HEK293 (cell line): ENCODE measurements around the gene FAM174A.

ENCODE experiments used
- CTCF ChIA-PET: fragments of 350-600 bp; formaldehyde crosslinking; extraction: SDS; loops from one replicate; lab custom pipeline; 2021; ENCODE audit warnings: antibody characterized with exemption; lab: Yijun Ruan, JAX
- POLR2A ChIA-PET: fragments of 300-600 bp; formaldehyde crosslinking; extraction: SDS; loops from one replicate; lab custom pipeline; 2020; ENCODE audit warnings: antibody characterized with exemption, inconsistent platforms; lab: Yijun Ruan, JAX
- H3K27ac ChIP-seq: fragments of 200-500 bp; sonication (Bioruptor generic); 2 replicates; pipeline ENCODE4 v1.5.1; 2014; ENCODE audit warnings: low read depth, low read length, control low read depth, inconsistent platforms; ENCODE audit errors: extremely low read depth
- H3K36me3 ChIP-seq, 2 experiments: fragments of 200-500 bp in 1 of 2; sonication (Bioruptor generic) in 1 of 2; 1 replicate in 1 of 2; 2 replicates in 1 of 2; pipeline ENCODE4 v1.5.1; 2014 to 2017; ENCODE audit warnings: inconsistent platforms in 2 of 2, low read length in 2 of 2; ENCODE audit not compliant: control insufficient read depth in 2 of 2, insufficient read depth in 1 of 2
- H3K4me1 ChIP-seq: fragments of 200-500 bp; sonication (Bioruptor generic); 2 replicates; pipeline ENCODE4 v1.5.1; 2014; ENCODE audit warnings: mild to moderate bottlenecking, low read length, inconsistent platforms; ENCODE audit not compliant: control insufficient read depth, insufficient read depth
- H3K4me3 ChIP-seq: 2 replicates; pipeline ENCODE4 v1.5.1; 2011; ENCODE audit warnings: low read depth, mild to moderate bottlenecking, control low read depth, low read length, moderate library complexity
- H3K9me3 ChIP-seq: fragments of 200-500 bp; sonication (Bioruptor generic); 2 replicates; pipeline ENCODE4 v1.5.1; 2014; ENCODE audit warnings: low read depth, low read length, inconsistent platforms; ENCODE audit not compliant: control insufficient read depth, insufficient read depth
- GLIS1 ChIP-seq: fragments of 450-650 bp; formaldehyde crosslinking; IDR thresholded peaks from 2 replicates; pipeline ENCODE4 v1.5.1; 2016; ENCODE audit warnings: missing biosample characterization, missing genetic modification characterization
- KLF1 ChIP-seq: fragments of 450-650 bp; formaldehyde crosslinking; IDR thresholded peaks from 2 replicates; pipeline ENCODE4 v1.5.1; 2016; ENCODE audit warnings: missing biosample characterization, missing genetic modification characterization
- KLF9 ChIP-seq: fragments of 450-650 bp; formaldehyde crosslinking; IDR thresholded peaks from 2 replicates; pipeline ENCODE4 v1.5.1; 2016; ENCODE audit warnings: missing biosample characterization, missing genetic modification characterization, low read depth
- PRDM6 ChIP-seq: fragments of 450-650 bp; formaldehyde crosslinking; IDR thresholded peaks from 2 replicates; pipeline ENCODE4 v1.5.1; 2017; ENCODE audit warnings: missing biosample characterization, missing genetic modification characterization
- REST ChIP-seq: fragments of 450-650 bp; formaldehyde crosslinking; IDR thresholded peaks from 2 replicates; pipeline ENCODE4 v1.5.1; 2016; ENCODE audit warnings: missing biosample characterization, missing genetic modification characterization
- ZBTB1 ChIP-seq: fragments of 450-650 bp; formaldehyde crosslinking; IDR thresholded peaks from 2 replicates; pipeline ENCODE4 v1.5.1; 2016; ENCODE audit warnings: missing biosample characterization, missing genetic modification characterization
- ZBTB8A ChIP-seq: fragments of 450-650 bp; formaldehyde crosslinking; IDR thresholded peaks from 2 replicates; pipeline ENCODE4 v1.5.1; 2016; ENCODE audit warnings: missing biosample characterization, missing genetic modification characterization
- ZFP37 ChIP-seq: fragments of 450-650 bp; formaldehyde crosslinking; IDR thresholded peaks from 2 replicates; pipeline ENCODE4 v1.5.1; 2016; ENCODE audit warnings: missing biosample characterization, missing genetic modification characterization
- ZFP69B ChIP-seq: fragments of 450-650 bp; formaldehyde crosslinking; IDR thresholded peaks from 2 replicates; pipeline ENCODE4 v1.5.1; 2016; ENCODE audit warnings: missing biosample characterization, missing genetic modification characterization
- ZNF112 ChIP-seq: fragments of 450-650 bp; formaldehyde crosslinking; IDR thresholded peaks from 2 replicates; pipeline ENCODE4 v1.5.0; 2017; ENCODE audit warnings: missing biosample characterization, missing genetic modification characterization
- ZNF175 ChIP-seq: fragments of 450-650 bp; formaldehyde crosslinking; IDR thresholded peaks from 2 replicates; pipeline ENCODE4 v1.5.1; 2016; ENCODE audit warnings: missing biosample characterization, missing genetic modification characterization
- ZNF335 ChIP-seq: fragments of 450-650 bp; formaldehyde crosslinking; conservative IDR thresholded peaks from 2 replicates; pipeline ENCODE4 v1.5.1; 2016; ENCODE audit warnings: missing biosample characterization, missing genetic modification characterization
- ZNF341 ChIP-seq: fragments of 450-650 bp; formaldehyde crosslinking; IDR thresholded peaks from 2 replicates; pipeline ENCODE4; 2016; ENCODE audit warnings: low read depth, missing biosample characterization, missing genetic modification characterization
- ZNF350 ChIP-seq: fragments of 450-650 bp; formaldehyde crosslinking; IDR thresholded peaks from 2 replicates; pipeline ENCODE4 v1.5.0; 2017; ENCODE audit warnings: missing biosample characterization, mild to moderate bottlenecking, missing genetic modification characterization
- ZNF394 ChIP-seq: fragments of 450-650 bp; formaldehyde crosslinking; IDR thresholded peaks from 2 replicates; pipeline ENCODE4 v1.5.1; 2016; ENCODE audit warnings: missing biosample characterization, missing genetic modification characterization, mild to moderate bottlenecking, moderate library complexity, borderline replicate concordance
- ZNF449 ChIP-seq: fragments of 450-650 bp; formaldehyde crosslinking; IDR thresholded peaks from 2 replicates; pipeline ENCODE4 v1.5.1; 2017; ENCODE audit warnings: missing biosample characterization, mild to moderate bottlenecking, missing genetic modification characterization, moderate library complexity
- ZNF473 ChIP-seq: fragments of 450-650 bp; formaldehyde crosslinking; IDR thresholded peaks from 2 replicates; pipeline ENCODE4 v1.5.1; 2017; ENCODE audit warnings: missing biosample characterization, missing genetic modification characterization
- ZNF560 ChIP-seq: fragments of 450-650 bp; formaldehyde crosslinking; IDR thresholded peaks from 2 replicates; pipeline ENCODE4 v1.5.1; 2017; ENCODE audit warnings: missing biosample characterization, missing genetic modification characterization, borderline replicate concordance
- ZNF701 ChIP-seq: fragments of 450-650 bp; formaldehyde crosslinking; IDR thresholded peaks from 2 replicates; pipeline ENCODE4 v1.5.1; 2016; ENCODE audit warnings: missing biosample characterization, missing genetic modification characterization
- ZNF776 ChIP-seq: fragments of 450-650 bp; formaldehyde crosslinking; IDR thresholded peaks from 2 replicates; pipeline ENCODE4 v1.5.0; 2017; ENCODE audit warnings: missing biosample characterization, missing genetic modification characterization, borderline replicate concordance
- ZNF791 ChIP-seq: fragments of 450-650 bp; formaldehyde crosslinking; IDR thresholded peaks from 2 replicates; pipeline ENCODE4 v1.5.1; 2016; ENCODE audit warnings: missing biosample characterization, missing genetic modification characterization

The FAM174A gene

GRCh38 chr5:100584889-100585288, 49.7 kb downstream of the FAM174A start:
- ChIA-PET CTCF (no interaction called here), POLR2A (no interaction called here)
- Histone ChIP-seq H3K27ac (no peak overlapping the region), H3K36me3 (no peaks in the 10 kb centered on the region), H3K4me1 (no peaks in the 10 kb centered on the region), H3K4me3 (no peak overlapping the region), H3K9me3 (no peaks in the 10 kb centered on the region)
- TF ChIP-seq KLF9 (tag by site-specific recombination) (no peak), REST (tag by site-specific recombination) (no peak), ZFP37 (tag by site-specific recombination) (no peak), ZBTB8A (tag by site-specific recombination) (no peak), ZNF350 (tag by site-specific recombination) (no peak), ZNF701 (no peak), ZNF449 (tag by site-specific recombination) (no peak), ZNF112 (tag by site-specific recombination) (no peak), ZNF335 (no peak), ZNF560 (tag by site-specific recombination) (no peak), KLF1 (no peak), PRDM6 (tag by site-specific recombination) (no peak)

GRCh38 chr5:100590867-100591266, 55.7 kb downstream of the FAM174A start:
- H3K9me3 ChIP-seq, result no peaks in the 10 kb centered on the region
- ChIA-PET CTCF (interaction anchor here (0.6 to 1.1 kb wide), 2 partner anchors 12 to 184 kb away, joined by 3 read pairs; no protein-coding TSS in a partner anchor), POLR2A (no interaction called here)
- no peak for TF ChIP-seq ZNF394 (tag by site-specific recombination)
- no peak for TF ChIP-seq ZNF776 (tag by site-specific recombination)
- no peak for TF ChIP-seq ZNF175 (tag by site-specific recombination)
- no peak for TF ChIP-seq GLIS1
- TF ChIP-seq ZNF791 (tag by site-specific recombination), result no peak
- no peak for TF ChIP-seq REST (tag by site-specific recombination)
- no peak for TF ChIP-seq ZNF473 (tag by site-specific recombination)
- no peak for TF ChIP-seq ZFP69B (tag by site-specific recombination)
- no peak for TF ChIP-seq ZNF341 (tag by site-specific recombination)
- no peak for TF ChIP-seq ZBTB1
- H3K36me3 ChIP-seq, result no peaks in the 10 kb centered on the region
- no peaks in the 10 kb centered on the region for H3K4me1 ChIP-seq
- H3K27ac ChIP-seq, result no peak overlapping the region
- no peak overlapping the region for H3K4me3 ChIP-seq
